Measurements from ENCODE around the gene CLVS2.

GRCh38 chr6:123094795-123095194 is 98.8 kb downstream of the CLVS2 start:
- TF ChIP-seq YY1 (IDR thresholded peaks at IDR 0.05): no peak
- no peak for TF ChIP-seq CTCF (IDR thresholded peaks at IDR 0.05; ENCODE audit: low read depth, low read length, missing input control)
- TF ChIP-seq ATF3 (IDR thresholded peaks at IDR 0.05): no peak
- no peak for TF ChIP-seq REST (IDR thresholded peaks at IDR 0.05)
- no peak for TF ChIP-seq ZBTB33 (IDR thresholded peaks at IDR 0.05)
- no peak for TF ChIP-seq HNF4A (conservative IDR thresholded peaks at IDR 0.05)
- no peak for TF ChIP-seq RAD21 (IDR thresholded peaks at IDR 0.05)
- TF ChIP-seq RXRA (IDR thresholded peaks at IDR 0.05): no peak
- no peak for TF ChIP-seq TAF1 (conservative IDR thresholded peaks at IDR 0.05)
- TF ChIP-seq MAX (IDR thresholded peaks at IDR 0.05): no peak

Measured in liver (tissue), 3 donors.